NCI-H1048 (cell line): Measurements from ENCODE around the gene TIMM23.
"Not testable (repeated sequence)": the region's sequence is repeated elsewhere in the genome, so short reads cannot be mapped to it uniquely, and the experiment has no call there.

Experiments
- DNase-seq: peaks from one replicate; lab custom pipeline; 2025; lab: John Stamatoyannopoulos, UW

Gene TIMM23

DNA sequence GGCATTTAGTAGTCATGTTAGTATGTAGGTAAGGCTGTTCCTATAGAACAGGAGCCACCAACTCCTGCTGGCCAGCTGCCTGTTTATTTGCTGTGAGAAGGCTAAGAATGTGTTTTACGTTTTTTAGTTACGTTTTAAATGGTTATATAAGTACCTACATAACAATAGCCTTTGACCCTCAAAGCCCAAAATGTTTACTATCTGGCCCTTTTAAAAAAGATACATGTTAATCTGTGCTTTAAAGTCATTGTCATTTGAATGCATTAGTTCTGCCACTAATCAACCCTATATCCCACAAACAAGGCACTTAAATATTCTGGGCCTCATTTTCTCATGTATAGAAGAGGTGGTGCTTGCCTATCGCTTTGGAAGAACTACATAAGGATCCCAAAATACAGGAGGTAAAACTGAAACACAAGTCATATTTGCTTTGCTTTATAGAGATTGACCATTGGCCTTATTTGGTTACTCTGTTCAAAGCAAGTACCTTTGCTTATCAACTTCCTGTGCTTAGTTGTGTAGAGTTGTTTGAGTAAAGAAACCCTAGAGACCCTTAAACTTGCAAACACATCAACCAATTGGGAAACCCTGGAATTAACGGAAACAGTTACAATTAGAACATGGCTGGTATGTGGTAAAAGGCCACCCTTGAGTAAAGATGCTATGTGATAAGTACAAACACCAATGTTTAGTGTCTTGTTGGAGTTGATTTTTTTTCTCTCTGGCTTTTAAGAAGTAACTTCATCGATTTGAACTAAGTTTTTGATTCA lies 25.9 kb downstream of the TIMM23 start:
- DNase-seq = no peak

DNA sequence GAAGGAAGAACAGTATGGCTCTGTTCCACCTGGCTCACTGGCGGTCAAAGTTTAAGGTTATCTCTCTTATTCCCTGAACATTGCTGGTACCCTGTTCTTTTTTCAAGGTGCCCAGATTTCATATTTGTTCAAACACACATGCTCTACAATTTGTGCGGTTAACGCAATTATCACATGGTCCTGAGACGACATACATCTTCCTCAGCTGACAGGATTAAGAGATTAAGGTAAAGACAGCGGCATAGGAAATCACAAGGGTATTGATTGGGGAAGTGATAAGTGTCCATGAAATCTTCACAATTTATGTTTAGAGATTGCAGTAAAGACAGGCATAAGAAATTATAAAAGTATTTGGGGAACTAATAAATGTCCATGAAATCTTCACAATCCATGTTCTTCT lies 27.7 kb downstream of the TIMM23 start:
- not testable (repeated sequence) for DNase-seq

DNA sequence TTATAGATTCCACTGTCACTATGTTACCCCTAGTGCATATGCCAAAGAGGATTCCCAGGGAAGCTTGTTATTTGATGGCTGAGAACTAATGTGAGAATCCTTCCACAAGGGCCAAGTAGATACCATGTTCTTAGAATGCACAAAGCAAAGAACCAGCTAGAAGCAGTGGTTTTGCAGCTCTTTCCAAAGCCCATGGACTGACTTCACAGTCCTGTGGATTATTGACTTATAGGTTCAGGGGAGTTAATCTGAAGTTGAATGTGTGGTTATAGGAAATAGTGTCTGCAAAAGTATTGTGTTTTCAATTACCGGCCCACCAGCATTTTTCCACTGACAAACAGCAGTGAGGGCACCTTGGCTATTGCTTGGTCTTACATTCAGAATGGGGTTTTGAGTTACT lies 28.2 kb downstream of the TIMM23 start:
- DNase-seq = no peak

DNA sequence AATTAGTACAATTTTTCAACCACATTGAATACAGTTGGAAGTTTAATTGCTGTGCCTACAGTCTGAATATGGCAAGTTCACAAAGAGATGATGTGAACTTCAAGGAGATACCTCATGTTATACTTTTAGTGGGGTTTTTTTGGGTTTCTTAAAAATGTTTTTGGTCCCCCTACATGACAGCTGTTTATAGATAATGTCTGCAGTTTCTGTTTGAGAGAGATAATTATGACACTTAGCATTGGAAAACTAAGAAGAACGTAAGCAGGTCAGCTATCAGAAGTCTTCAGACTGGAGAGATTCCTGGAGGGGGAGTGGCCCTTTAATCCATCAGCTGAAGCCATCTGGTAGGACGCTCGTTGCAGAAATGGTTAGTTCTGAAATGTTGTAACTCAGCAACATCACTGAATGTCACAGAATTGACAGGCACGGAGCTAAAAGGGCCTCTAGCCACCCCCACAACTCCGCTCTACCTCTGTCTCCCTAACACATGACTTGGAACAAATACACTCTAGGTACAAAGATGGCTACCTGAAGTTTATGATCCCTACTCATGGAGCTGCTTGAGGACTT lies 29.0 kb downstream of the TIMM23 start:
- DNase-seq = no peak

DNA sequence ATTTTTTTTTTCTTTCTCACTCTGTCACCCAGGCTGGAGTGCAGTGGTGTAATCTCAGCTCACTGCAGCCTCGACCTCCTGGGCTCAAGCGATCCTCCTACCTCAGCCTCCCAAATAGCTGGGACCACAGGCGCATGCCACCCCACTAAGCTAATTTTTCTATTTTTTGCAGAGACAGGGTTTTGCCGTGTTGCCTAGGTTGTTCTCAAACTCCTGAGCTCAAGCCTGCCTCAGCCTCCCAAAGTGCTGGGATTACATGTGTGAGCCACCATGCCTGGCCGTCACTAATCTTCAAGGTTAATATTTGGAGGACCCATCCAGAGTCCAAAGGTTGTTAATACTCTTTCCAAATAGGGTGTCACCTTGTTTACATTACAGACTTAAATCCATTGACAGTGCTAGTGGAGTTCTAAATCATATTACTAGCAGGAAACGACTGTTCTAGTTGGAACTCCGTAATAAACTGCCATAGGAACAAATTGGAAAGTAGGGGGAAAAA lies 29.9 kb downstream of the TIMM23 start:
- DNase-seq = not testable (repeated sequence)

DNA sequence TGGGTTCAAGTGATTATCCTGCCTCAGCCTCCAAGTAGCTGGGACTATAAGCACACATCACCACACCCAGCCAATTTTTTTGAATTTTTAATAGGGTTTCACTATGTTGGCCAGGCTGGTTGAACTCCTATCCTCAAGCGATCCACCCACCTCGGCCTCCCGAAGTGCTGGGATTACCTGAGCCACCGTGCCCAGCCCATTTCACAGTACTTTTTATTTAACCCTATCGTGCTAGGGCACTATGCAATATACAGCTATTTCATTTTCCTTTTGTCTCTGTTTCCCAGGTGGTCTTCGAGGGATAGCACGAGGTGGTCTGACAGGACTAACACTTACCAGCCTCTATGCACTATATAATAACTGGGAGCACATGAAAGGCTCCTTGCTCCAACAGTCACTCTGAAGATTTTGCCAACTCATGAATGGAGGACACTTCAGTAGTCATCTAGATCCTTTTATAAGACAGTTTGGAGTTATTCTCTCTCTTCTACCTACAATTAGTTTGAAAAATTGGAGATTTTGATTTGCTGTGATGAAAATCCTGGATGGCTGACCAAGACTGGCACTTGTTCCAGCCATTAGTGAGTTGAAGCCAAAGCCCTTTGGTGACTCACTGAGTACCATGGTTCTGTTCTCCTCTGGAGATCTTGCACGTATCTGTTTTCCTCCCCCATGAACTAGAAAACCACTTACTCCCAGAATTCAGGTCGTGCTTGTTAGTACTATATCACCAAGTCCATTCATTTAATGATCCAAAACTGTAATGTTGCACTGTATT lies 30.8 kb downstream of the TIMM23 start:
- DNase-seq = no peak

GRCh38 chr10:46004963-46005362 lies 32.7 kb downstream of the TIMM23 start:
- no peak for DNase-seq

- no peak for DNase-seq
Measured at GRCh38 chr10:46005383-46005782, 33.1 kb downstream of the TIMM23 start.

GRCh38 chr10:46006219-46006618 lies 33.9 kb downstream of the TIMM23 start:
- no peak for DNase-seq

DNA sequence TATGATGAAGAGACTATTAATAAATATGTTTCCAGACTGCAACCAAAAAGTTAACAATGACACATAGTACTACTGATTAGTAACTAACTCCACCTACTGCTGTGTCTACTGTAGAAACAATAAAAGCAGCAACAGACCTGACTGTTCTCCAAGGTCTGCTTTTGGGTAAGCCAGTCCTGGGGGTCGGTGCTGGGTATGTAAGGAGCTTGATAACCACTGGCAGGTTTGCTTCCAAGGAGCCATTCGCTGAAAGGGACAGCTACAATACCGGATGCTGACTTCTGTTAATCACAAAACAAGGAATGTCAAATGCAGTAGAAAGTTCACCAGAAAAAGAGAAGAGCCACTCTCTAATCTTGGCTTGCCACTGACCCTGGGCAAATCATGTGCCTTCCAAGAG lies 40.5 kb downstream of the TIMM23 start:
- no peak for DNase-seq

DNA sequence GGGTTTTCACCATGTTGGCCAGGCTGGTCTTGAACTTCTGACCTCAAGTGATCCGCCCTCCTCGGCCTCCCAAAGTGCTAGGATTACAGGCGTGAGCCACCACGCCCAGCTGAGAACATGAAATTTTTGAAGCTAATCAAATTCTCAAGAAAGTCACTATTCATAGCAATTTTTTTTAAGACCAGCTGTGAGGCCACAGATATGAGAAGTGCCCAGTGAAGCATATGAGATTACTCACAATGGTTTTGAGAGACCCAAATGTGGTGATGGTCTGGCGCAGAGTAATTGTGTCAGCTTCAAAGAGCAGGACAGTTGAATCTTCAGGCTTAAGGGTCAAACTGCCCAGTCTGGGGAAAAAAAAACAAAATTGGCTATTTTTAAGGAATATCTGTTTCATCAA lies 41.9 kb downstream of the TIMM23 start:
- no peak for DNase-seq

- no peak for DNase-seq
Measured at GRCh38 chr10:46014683-46015405, 42.6 kb downstream of the TIMM23 start.

DNA sequence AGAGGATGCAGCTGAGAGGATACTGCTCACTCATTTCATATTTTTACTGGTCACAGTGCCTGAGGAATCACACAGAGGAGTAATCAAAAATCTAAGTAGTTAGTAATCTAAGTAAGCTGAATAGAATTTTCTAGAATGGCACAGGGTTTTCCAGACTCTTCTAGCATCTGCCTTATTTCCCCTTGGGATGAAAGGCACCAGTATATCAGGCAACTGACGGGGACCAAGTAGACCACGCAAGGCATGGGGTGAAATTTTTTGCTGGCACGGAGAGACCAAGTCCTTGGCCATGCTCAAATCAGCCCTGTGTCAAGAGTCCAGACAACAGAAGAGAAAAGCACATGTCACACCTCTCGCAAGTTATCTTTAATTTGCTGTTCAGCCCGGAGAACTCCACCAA lies 43.9 kb downstream of the TIMM23 start:
- DNase-seq = no peak

GRCh38 chr10:46016811-46017210 lies 44.5 kb downstream of the TIMM23 start:
- no peak for DNase-seq

DNA sequence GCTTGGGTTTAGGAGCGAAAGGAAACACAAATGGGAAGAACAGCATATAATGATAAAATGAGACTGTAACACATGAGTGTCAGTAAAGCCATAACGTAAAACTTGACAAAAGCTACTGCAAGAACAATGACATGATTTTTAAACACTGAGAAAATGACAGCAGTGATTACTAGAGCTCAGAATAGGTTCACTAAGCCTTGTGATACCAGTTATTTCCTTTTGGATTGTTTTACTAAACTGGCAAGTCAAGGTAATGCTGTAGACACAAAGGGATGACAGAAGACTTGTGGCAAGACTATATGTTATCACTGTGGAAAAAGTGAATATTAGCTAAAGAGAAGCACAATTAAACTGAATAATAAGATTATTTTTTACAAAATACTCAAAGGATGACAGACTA lies 45.4 kb downstream of the TIMM23 start:
- DNase-seq = no peak

GRCh38 chr10:46018453-46019176 lies 46.3 kb downstream of the TIMM23 start:
- DNase-seq = no peak

DNA sequence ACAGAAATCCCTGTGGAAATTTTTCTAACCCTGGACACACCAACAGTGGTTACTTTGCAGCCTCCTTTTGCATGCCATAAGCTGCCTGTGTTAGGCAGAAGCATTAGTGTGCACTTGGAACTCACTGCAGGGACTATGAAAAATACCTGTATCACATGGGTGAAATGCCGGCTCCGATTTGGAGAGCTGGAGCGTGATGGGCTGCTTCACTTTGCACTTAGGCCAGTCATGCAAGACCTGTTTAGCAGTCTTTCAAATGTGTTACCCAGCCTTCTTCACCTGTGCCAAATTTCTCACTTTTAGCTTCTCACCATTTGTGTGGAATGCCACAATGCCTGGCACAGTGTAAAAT lies 46.9 kb downstream of the TIMM23 start:
- DNase-seq = no peak

DNA sequence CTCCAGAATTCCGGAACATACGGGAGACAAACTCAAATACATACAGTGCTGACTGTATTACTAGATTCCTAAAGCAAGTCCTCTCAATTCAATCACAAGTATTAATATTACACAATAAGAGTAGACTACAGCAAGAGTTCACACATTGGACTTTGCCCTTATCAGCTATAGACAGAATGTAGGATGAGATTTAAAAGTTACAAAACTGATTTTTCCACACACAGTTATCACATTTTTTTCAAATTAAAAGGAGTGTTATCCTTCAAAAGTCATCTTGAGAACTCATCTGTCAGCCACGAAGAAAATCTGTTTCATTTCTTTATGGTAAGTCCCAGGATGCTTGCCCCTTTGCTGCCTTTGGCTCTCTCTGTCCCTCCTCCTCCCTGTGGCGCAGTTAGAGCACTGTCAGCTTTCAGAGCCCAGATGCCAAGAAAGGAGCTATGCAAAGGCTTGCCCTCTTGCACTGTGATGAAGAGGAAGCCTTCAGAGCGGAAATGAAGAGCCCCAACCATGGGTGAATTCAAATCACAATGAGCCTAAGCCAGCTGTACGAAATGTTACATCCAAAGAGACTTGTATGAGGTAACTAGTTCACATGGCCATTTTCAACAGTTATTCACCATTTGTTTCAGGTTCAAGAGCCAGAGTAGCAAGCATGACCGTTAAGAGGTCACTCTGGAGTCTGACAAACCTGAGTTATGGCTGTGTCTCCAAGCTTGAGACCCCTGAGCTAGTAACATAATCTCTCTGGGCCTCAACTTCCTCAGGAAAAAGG lies 47.5 kb downstream of the TIMM23 start:
- no peak for DNase-seq

- DNase-seq = no peak
Measured at GRCh38 chr10:46020344-46020657, 48.0 kb downstream of the TIMM23 start.

GRCh38 chr10:46022978-46023702 lies 50.9 kb downstream of the TIMM23 start:
- DNase-seq = peak; percentile 18
